ENCODE results near the gene TRPM3.
"Not testable (repeated sequence)": the region's sequence is repeated elsewhere in the genome, so short reads cannot be mapped to it uniquely, and the experiment has no call there.

TRPM3 gene

DNA sequence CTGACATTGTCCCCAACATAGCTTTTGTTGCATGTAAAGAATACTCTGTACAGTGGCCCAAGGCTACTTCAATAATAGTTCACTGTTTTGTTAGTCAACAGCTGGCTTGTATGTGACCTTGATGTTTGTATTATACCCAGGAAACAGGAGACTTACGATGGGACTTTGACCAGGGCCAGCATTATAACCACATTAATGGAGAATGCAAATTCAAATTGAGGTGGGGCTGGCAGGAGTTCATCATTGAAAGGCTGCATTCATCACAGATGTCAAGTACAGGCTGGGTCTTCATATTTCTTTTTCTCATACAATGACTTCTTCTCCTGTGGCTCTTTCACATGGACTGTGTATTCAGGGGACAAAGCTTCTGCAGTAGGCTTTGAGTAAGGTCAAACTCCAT is 414.6 kb downstream of the TRPM3 start:
- not testable (repeated sequence) for DNase-seq

DNA sequence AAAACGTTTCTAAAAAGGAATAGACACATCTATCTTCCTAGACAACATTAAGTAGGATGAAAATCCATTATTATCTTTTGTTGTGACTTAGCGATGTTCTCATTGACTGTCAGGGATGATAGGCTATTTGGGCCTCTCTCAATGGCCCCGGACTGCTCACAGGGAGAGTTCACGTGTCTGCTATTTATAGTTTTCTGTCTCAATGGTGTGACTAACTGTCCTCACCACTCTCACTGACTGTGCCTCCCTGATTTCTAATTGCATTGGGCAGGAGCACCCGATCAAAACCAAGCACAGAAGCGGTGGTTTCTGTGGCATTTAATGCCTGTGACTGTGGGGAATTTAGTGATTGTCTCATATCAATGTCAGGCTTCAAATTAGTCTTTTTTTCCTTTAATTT is 420.3 kb downstream of the TRPM3 start:
- no peak for DNase-seq

DNA sequence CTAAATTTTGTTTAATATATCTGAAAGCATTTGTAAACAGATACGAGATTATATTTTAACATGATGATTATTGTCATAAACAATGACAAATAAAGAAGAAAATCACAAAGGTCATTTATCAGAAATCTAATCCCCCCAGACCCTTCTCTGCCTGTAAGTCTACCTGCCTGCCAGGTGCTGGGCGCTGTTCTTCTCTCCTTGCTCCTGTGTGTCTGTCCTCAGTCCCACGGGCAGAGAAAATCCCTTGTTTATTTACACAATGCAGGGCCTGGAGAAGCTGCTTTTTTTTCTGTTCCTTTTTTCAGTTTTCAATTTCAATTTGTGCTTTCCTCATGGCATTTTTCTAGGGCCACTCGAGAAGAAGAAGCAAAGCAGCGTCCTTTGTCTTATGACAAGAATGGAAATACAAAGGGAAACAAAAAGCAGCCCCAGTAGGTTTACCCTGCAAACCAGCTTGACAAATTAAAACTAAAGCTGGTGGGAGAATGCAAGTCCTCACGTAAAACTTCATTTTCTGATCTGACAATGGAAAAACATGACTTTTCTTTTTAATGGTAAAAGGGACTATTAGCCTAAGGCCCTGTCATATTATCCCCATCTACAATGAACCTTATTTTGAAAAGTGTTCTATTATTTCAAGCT is 424.6 kb downstream of the TRPM3 start:
- peak in 1 of 3 donors; percentile 23 for DNase-seq

DNA sequence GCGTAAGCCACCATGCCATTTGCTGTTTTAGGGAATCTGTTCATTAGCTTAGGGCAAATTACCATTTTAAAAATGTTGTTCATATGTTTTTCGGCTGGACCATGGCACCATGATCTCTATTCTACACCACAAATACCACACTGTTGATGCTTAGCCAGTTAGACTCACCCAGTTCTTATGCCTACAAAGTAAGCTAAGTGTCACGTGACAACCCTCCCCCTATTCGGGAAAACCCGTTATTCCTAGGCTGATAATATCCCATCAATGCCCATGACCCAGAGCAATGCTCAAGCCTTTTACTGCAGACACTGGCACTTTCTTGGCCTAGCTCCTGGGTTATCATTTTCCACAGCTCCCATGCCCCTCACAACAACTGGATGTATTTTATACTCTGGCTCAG is 426.7 kb downstream of the TRPM3 start:
- no peak for DNase-seq

DNA sequence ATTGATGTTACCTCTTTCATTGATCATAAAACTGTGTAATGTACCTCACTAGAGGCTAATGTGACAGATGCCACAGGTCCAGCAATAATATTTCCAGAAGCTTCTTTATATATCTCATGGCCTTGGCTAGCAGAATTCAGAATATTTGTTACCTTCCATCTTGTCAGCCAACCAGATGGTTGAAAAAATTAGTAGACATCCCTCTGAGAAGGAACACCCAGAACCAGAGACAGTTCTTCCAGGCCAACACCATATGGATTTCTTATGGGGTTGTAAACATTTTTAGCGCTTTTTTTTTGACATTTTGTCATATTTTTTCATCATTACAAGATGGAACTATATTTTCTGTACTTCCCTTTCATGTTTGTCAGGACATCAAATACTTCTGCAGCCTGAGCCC is 428.2 kb downstream of the TRPM3 start:
- no peak for DNase-seq

DNA sequence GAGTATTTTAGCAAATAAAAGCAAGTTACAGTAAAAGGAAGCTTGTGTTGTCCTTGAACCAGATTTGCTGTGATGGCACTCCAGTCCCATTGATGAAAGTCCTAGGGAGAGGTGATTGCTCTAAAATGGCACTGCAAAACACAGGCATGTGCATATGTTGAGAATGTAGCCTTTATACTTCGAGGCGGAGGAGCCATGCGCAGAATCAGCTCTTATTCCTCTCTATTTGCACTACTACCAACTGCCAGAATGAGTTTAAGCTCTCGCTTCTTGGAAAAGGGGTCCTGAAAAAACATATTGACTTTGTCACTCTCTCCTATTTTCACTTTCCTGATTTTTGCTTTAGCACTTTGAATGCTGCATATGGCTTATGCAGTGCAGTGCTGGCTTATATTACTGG is 429.0 kb downstream of the TRPM3 start:
- no peak for DNase-seq

DNA sequence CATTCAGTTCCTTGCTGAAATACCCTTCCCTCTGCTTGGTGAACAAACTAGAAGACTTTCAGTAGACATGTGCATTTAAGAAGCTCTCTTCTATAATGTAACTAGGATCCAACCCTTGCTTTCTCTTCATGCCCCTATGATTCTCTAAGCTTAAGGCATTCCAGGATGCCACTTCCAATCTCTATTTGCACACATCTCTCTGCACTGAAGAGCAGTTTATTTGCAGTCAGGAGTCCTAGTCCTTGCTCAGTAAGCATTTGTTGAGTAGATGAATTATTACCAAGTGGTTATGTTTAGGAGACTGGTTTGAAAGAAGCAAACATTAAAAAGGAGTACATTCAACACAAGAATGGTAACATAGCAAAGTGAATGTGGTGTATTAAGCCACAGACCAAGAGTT is 432.7 kb downstream of the TRPM3 start:
- DNase-seq: no peak

DNA sequence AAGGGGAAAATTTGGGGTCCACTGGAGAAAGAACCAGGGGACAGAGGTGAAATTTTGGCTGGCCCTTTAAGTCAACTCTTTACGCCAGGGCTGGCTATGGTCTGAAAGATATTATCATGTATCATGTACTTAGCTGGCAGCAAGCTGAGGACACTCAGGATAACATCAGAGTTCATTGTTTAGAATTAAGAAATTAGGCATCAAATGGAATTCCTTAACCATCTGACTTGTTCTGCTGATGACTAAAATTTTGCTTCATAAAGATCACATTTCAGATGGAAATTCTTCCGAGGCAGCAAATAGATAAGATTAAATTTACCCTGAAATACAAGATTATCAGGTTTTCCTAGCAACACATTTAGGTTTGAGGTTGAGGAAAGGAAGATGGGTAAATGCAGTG is 437.6 kb downstream of the TRPM3 start:
- no peak for DNase-seq

DNA sequence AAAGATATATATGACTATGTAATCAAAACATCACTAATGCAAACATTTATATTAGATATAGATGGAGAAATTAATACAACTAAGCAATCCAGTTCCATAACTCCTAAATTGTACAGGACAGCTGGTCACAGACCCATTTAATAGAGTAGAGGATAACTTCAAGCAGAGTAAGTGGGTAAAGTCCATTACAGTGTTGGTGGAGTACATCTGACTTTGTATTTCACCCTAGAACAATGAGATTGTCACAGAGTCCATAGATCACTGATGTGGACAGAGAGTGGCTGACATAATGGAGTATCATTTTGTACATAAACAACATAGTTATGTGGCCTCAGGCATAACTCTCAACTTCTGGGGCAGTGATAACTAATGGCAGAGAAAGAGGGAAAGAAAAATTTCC is 439.1 kb downstream of the TRPM3 start:
- DNase-seq: no peak

DNA sequence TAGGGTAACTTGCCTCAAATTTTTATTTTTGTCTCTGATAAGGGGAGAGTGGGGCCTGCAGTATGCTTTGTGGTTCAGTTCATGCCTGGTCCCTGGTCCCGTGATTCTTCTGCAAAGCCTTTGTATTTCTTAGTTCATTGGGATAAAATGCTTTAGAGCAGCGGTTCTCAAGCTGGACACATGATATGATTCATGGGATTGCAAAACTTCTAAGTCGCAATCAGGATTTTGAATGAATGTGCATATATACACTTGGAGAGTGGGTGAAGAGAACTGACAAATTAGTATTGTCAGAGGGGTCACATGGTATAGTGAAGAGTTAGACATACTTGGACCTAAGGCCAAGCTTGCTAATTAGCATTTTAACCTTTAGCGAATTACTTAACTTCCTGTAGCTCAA is 441.6 kb downstream of the TRPM3 start:
- DNase-seq: peak; percentile 6 to 41 (median 38)

DNA sequence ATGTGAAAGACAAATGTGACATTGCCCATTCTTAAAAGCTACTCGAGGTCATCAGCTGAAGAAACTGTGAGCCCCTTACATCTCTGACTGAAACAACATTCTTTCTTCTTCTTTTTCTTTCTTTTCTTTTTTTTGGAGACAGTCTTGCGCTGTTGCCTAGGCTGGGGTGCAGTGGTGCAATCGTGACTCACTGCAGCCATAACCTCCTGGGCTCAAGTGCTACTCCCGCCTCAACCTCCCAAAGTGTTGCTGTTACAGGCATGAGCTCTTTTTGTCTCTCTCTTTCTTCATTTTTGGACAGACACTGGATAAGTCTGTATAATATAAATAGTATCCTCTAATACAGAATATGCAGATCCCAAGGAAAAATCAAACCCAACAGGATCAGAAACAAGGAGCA is 443.3 kb downstream of the TRPM3 start:
- DNase-seq: no peak

DNA sequence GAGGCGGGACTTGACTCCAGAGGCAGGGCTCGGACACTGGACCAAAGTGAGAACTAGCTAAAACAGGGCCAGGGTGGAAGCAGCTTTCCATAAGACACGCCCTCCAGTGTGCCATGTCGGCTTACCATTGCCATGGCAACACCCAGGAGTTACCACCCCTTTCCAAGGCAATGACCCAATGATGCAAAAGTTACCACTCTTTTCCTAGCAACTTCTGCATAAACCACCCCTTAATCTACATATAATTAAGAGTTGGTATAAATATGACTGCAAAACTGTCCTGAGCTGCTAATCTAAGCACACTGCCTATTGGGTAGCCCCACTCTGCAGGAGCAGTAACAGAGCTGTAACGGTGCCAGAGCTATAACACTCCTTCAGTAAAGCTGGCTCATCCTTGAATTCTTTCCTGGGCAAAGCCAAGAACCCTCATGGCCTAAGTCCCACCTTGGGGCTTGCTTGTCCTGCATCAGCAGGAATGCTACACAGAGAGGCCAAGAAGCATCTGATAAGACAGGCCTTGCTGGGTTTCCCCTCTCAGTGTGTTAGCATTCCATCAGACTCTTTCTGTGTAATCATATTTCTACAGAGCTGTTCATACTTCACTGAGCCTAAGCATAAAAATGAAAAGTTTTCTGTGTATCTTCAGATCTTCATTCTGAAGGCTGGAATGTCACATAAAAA is 444.2 kb downstream of the TRPM3 start:
- DNase-seq: no peak

DNA sequence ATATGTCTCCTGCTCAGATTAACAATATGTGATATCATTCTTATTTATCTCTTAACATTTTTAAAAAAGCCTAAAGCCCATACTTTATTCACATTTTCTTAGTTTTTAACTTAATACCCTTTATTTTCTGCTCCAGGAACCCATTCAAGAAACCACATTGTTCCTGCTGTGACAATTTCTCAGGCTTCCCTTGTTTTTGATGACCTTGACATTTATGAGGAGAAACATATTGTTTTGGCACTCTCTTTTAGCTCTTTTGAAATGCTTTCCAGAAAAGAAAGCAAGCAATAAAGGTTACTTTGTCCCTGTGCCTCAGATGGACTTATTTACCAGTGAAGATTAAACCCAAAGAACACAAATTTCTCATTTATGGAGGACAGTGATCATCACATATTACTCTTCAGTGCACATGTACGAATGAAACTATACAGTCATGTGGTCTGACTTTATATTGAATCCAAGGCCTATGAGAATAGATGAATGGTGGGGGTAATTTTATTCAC is 445.5 kb downstream of the TRPM3 start:
- no peak for DNase-seq

DNA sequence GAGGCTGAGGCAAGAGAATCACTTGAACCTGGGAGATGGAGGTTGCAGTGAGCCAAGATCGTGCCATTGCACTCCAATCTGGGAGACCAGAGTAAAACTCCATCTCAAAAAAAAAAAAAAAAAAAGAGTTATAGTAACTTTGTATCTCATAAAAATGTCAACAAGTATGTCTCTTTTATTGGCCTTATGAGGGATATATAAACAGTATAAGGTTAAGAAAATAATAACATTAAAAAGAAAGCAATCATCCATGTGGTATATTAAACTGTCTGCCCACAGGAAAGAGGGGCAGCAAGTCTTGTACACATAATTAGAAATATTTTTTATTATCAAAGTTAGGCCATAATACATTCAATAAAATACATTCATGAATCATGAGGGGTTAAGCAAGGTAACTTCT is 447.6 kb downstream of the TRPM3 start:
- DNase-seq: no peak

DNA sequence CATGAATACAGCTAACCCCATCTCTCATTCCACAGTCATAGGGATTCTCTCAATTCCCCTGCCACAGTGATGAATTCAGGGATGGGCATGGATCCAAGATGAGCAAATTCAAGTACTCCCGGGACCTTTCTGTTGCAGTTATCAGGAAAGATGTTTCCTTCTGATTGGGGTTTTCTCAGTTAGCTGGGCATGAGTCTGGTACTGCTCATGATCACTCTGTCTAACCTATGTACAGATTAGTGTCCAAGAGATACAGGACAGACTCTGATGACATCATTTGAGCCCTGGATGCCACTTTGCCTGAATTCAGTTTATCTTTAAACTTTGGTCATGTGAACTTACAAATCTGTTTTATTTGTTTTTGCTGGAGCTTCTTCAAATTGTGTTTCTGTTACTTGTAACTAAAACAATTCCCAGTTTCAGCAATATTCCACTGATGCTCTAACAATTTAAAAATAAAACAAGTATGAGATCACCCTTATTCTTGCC is 449.2 kb downstream of the TRPM3 start:
- no peak for DNase-seq

DNA sequence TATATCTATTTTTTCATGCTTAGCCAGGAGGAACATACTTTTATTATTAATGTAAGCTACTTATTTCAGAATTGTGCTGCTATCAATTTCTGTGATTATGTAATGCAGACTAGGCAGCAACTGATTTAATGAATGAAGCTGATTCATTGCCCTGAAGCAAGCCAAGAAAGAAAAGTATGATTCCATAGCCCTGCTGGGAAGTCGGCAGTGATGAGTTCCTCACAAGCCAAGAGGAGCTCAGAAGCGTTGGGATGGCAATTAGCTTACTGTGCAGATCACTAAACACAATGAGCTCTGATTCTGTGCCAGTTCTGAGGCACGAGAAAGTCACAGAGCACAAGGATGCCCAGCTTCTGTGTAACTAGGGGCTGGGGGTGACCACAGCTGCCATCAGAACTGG is 452.7 kb downstream of the TRPM3 start:
- DNase-seq: no peak

DNA sequence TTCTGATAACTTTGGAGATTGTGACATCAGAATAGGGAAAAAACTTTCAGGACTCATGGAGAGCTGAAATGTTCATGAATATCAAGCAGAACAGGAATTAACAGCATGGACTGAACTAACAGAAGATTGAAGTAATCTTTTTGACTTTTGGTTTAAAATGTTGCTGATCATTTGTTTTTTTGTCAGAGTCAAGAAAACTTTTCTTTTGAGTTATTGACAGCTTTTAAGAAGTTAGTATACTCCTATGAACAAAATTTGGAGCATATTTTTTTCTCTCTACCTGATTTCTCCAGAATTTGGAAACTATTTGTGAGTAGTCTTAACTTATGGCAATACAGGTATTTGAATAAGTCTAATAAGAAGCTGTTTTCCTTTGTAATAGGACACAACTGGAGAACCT is 462.7 kb downstream of the TRPM3 start:
- DNase-seq: no peak

DNA sequence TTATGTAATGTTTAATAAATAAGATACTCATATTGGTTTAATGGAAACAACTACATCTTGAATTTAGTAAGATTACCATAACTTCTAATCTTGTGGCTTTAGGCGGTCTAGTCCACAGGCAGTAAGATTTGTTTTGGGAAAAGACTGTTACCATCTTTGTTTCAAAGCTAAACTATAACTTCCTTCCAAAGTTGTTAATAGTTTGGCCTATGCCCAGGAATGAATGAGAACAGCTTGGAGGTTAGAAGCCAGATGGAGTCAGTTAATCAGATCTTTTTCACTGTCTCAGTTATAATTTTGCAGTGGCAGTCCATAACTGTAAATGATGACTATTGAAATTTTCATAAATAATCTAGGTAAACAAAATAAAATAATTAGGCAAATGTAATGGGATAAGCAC is 465.1 kb downstream of the TRPM3 start:
- DNase-seq: no peak

DNA sequence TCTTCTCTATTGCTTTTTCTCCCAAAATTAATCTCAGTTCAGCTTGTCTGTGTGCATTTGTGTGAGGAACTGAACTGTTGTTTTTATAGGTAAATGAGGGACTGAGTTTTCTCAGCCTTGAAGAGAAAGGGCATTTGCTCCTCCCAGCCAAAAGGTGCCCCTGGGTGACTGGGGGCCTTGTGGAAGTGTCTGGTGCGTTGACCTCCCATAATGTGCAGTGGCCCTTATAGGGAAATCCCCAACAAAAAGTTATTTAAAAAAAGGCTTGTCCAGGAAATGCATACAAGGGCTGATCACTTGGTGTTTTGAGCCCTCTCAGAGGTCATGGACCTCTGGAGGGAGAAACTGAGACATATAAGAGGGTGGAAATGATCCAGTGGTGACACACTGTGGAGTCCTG is 467.3 kb downstream of the TRPM3 start:
- DNase-seq: no peak

DNA sequence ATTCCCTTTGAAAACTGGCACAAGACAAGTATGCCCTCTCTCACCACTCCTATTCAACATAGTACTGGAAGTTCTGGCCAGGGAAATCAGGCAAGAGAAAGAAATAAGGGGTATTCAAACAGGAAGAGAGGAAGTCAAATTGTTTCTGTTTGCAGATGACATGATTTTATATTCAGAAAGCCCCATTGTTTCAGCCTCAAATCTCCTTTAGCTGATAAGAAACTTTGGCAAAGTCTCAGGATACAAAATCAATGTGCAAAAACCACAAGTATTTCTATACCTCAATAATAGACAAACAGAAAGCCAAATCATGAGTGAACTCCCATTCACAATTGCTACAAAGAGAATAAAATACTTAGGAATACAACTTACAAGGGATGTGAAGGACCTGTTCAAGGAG is 476.8 kb downstream of the TRPM3 start:
- not testable (repeated sequence) for DNase-seq

DNA sequence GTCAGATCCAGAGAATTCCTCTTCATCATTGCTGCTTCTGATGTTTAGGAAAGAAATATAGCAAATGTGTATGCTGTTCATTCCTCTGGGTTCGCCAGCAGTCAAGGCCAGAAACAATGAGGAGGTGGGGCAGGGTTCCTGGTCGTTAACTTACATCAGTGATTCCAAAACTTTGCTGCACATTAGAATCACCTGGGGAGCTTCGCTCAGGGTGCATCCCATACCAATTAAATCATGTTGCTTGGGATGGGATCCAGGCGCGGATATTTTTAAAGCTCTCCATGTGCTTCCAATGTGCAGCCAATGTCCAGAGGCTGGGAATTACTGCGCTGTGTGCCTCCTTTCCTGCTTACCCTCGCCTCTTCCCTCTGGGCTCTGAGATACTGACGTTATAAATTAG is 479.1 kb downstream of the TRPM3 start:
- DNase-seq: no peak

DNA sequence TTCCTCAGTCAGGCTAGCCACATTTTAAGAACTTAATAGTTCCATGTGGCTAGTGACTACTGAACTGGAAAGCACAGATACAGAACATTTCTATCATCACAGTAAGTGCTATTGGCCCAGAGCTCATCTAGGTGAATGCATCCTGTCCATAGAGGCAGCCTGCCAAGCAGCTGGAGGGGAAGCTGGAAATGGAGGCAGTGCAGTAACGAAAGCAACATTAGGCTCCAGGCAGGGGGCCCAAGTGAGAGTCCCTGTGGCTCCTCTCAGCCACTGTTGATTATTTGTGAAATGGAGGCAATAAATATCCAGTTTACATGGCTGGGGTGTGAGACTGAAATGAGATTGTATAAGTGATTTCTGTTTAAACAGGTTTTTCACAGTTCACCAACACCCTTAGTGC is 479.8 kb downstream of the TRPM3 start:
- DNase-seq: no peak

DNA sequence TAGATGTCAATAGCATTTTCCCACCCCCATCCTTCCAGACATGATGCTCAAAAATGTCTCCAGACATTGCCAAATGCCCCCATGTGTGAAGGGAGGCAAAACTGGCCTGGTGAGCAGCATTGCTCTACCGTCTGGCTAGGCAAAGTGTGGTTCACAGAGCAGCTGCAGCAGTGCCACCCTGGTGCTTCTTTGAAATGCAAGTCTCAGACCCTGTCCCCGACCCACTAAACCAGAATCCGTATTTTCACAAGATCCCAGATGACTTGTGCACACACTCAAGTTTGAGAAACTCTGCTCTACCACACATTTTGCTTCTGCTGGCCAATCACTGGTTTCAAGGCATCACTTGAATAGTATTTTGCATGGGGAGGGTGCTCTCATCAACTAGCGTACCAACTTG is 480.4 kb downstream of the TRPM3 start:
- DNase-seq: no peak
